PC-9 (cell line): ENCODE results near the gene NUP188.

Source experiments
- CTCF ChIP-seq: fragments of 200-600 bp; sonication (generic); conservative IDR thresholded peaks from 2 replicates; pipeline ENCODE4 v1.6.1; 2017; ENCODE audit warnings: mixed run types, antibody characterized with exemption, mild to moderate bottlenecking, moderate library complexity
- EZH2 ChIP-seq: fragments of 200-600 bp; sonication (generic); IDR thresholded peaks from 2 replicates; pipeline ENCODE4 v1.8.0; 2017; ENCODE audit warnings: antibody characterized with exemption, low read depth

GRCh38 chr9:129021091-129021490 is 73.6 kb downstream of the NUP188 start:
- no peak for TF ChIP-seq CTCF
- no peak for TF ChIP-seq EZH2
